Thoracic aorta (tissue), 2 donors: ENCODE data around the gene SNX30. TPM values are rescaled to one million over a fixed set of nuclear protein-coding genes. Genes with fewer than 3 reads are reported as not detected.
A peak's percentile ranks its signal among the peaks of the same experiment; 100 is the strongest.

Source experiments
- ATAC-seq: fragments of 150-250 bp; one replicate; pipeline ENCODE4 v1.8.0; 2017; ENCODE audit warnings: low read depth; ENCODE audit not compliant: insufficient number of reproducible peaks, low FRiP score
- DNase-seq: peaks from one replicate; pipeline ENCODE4 v3.0.0-alpha.2; 2020; ENCODE audit warnings: low spot score
- H3K27ac ChIP-seq, 2 donors: fragments of 200-600 bp; sonication (generic); 1 replicate in 1 of 2; 2 replicates in 1 of 2; pipeline ENCODE4 v1.5.1; 2016; ENCODE audit warnings: mild to moderate bottlenecking in 2 of 2, moderate library complexity in 2 of 2
- H3K27me3 ChIP-seq: fragments of 200-600 bp; sonication (generic); replicated peaks from 2 replicates; pipeline ENCODE4 v1.6.0; 2016; ENCODE audit warnings: mild to moderate bottlenecking; ENCODE audit not compliant: insufficient read depth
- H3K36me3 ChIP-seq: fragments of 200-600 bp; sonication (generic); one replicate; pipeline ENCODE4 v1.5.1; 2016
- H3K4me1 ChIP-seq, 2 donors: fragments of 200-600 bp; sonication (generic); 1 replicate in 1 of 2; 2 replicates in 1 of 2; pipeline versions ENCODE4 v1.5.1 to v1.6.0; 2016; ENCODE audit warnings: low read depth in 2 of 2, mild to moderate bottlenecking in 1 of 2; ENCODE audit not compliant: control insufficient read depth in 1 of 2
- H3K4me3 ChIP-seq: fragments of 200-600 bp; sonication (generic); 2 replicates; pipeline ENCODE4 v1.5.1; 2016; ENCODE audit warnings: mild to moderate bottlenecking
- H3K9me3 ChIP-seq: fragments of 200-600 bp; sonication (generic); 2 replicates; pipeline ENCODE4 v1.5.1; 2016
- CTCF ChIP-seq: fragments of 200-600 bp; sonication (generic); IDR thresholded peaks from one replicate; pipeline ENCODE4 v1.5.1; 2019; ENCODE audit warnings: antibody characterized with exemption
- total RNA-seq, 2 donors: library from RNA; depleted of rRNA; stranded (reverse); fragments of >200 nt; gene quantifications; one replicate each; pipeline versions ENCODE4 v1.1.0 to v1.2.3, GENCODE V29; 2016

The SNX30 gene
- total RNA-seq, 2 donors from 2014 or later = 11.2 to 36.3 TPM

DNA sequence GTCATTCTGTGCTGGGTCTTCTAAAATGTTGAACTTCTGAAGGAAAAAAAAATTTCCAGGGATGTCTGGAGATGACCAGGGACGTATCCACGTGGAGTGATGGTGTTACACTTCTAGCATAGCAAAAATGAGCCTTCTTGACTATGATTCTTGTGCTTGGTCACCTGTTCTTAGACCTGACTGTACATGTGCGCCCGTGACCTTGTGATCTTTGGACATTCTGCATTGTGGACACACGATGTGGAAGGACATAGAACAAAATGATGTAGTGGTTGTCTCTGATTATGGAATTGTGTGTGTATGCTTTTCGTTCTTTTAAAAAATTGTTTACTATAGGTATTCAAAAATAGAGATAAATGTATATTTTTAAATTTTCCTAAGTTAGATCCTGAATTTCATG lies 61.0 kb downstream of the SNX30 start:
- Histone ChIP-seq H3K27ac (no peak overlapping the region), H3K4me1 (peaks cover 0 to 3% of the 10 kb centered on the region in 2 donors), H3K27me3 (no peaks in the 10 kb centered on the region), H3K36me3 (no peaks in the 10 kb centered on the region), H3K9me3 (no peaks in the 10 kb centered on the region), H3K4me3 (no peak overlapping the region)
- DNase-seq (no peak), ATAC-seq (no peak)
- no peak for TF ChIP-seq CTCF

DNA sequence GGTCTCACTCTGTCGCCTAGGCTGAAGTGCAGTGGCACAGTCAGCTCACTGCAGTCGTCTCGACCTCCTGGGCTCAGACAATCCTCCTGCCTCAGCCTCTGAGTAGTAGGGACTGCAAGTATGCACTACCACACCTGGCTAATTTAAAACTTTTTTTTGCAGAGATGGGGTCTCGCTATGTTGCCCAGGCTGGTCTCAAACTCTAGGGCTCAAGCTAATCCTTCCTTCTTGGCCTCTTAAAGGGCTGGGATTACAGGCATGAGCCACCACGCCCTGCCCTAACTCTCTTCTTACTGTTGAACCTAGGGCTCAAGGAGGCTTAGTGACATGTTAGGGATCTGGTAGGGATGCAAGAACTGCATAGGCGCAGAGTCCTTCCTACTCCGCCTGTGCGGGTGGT lies 65.3 kb downstream of the SNX30 start:
- Histone ChIP-seq H3K36me3 (no peaks in the 10 kb centered on the region), H3K9me3 (no peaks in the 10 kb centered on the region), H3K4me1 (peaks cover 6 to 26% of the 10 kb centered on the region in 2 donors), H3K27me3 (no peaks in the 10 kb centered on the region), H3K27ac (no peak overlapping the region), H3K4me3 (no peak overlapping the region)
- DNase-seq (no peak), ATAC-seq (no peak)
- TF ChIP-seq CTCF = no peak

- H3K36me3 ChIP-seq = no peaks in the 10 kb centered on the region
- no peak for TF ChIP-seq CTCF
- peak overlapping the region in 1 of 2 donors; percentile 36 for H3K27ac ChIP-seq
- no peak for DNase-seq
- peak overlapping the region; percentile 29 for H3K4me3 ChIP-seq
- no peaks in the 10 kb centered on the region for H3K27me3 ChIP-seq
- no peaks in the 10 kb centered on the region for H3K9me3 ChIP-seq
- ATAC-seq = no peak
- peaks cover 6 to 26% of the 10 kb centered on the region in 2 donors for H3K4me1 ChIP-seq
Observed at GRCh38 chr9:112817860-112818203, 67.3 kb downstream of the SNX30 start.

DNA sequence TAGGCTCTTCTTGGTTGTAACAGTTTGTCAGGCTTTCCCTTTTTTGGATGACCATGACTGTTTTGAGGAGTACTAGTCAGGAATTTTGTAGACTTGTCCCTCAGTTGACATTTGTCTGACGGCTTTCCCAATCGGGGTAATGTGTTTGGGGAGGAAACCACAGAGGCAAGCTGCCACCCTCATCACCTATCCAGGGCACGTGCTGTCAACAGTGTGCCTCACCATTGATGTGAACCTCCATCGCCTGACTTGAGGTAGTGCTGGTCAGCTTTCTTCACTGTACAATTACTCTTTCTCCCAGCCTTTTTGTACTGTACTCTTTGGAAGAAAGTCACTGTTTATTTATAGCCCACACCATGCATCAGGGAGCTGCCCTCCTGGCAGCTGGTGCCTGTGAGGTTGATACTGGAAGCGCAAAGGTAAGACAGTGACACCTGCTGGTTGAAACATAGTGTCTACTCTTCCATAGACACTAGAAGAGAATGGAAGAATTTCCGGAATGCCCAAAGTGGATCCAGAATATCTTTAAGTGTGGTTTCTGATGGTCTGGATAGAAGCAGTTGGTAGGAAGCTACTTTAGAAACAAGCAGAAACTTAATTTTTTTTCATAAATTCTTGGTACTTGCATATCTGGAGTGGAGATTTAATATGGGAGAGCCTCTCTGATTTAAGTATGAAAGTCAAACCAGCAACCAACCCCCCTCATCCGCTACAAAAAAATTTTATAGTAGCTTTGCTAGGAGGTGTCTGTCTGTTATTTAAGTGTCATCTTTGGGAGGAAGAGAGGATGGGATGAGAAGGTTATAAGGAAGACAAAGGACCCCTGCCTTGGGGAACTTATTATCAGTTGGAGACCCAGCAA lies 69.3 kb downstream of the SNX30 start:
- peak; percentile 67 for TF ChIP-seq CTCF
- H3K27me3 ChIP-seq = no peaks in the 10 kb centered on the region
- peaks cover 6 to 26% of the 10 kb centered on the region in 2 donors for H3K4me1 ChIP-seq
- DNase-seq (no peak), ATAC-seq (peak; percentile 62)
- H3K36me3 ChIP-seq = no peaks in the 10 kb centered on the region
- H3K9me3 ChIP-seq = no peaks in the 10 kb centered on the region
- no peak overlapping the region for H3K4me3 ChIP-seq
- no peak overlapping the region for H3K27ac ChIP-seq

DNA sequence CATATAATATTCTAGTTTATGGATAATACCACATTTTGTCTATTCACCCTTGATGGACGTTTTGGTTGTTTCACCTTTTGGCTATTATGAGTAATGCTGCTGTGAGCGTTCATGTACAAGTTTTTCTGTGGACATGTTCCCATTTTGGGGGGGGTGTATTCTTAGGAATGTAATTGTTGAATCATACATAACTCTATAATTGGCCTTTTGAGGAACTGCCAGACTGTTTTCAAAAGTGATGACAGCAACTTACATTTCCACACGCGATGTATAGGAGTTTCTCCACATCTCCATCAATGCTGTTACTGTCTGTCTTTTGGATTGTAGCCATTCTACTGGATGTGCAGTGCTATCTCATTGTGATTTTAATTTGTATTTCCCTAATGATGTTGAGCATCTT lies 70.3 kb downstream of the SNX30 start:
- Histone ChIP-seq H3K27ac (no peak overlapping the region), H3K4me1 (peaks cover 6 to 26% of the 10 kb centered on the region in 2 donors), H3K27me3 (no peaks in the 10 kb centered on the region), H3K9me3 (no peaks in the 10 kb centered on the region), H3K36me3 (no peaks in the 10 kb centered on the region), H3K4me3 (no peak overlapping the region)
- TF ChIP-seq CTCF = no peak
- DNase-seq (no peak), ATAC-seq (no peak)
